ENCODE data around the gene OR5M3.

The OR5M3 gene

DNA sequence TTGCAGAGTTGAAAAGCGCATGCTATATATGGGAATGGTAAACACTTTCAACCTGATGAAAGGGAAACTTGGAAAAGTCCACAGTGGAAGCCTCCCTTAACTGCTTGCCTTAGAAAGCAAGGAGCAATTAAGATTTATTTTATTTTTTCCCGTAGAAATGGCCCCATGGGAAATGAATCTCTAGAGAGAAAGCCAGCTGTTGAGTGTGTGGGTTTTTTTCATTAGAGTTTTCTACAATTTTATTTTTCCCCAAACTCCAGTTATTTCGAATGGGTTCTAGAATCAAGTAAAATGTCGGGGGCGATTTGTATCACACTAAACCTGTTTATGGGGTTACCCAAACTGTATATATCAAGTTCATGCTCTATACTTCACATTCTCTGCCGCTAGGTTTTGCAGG is at the start of gene OR5M3:
OR5M3 (minus strand) TSS at position 101 of the 400 bp plus-strand sequence. CDS start 2,855 bp downstream, outside the sequence.
- no peak for DNase-seq (ENCODE audit: extremely low read depth, low read depth)

DNA sequence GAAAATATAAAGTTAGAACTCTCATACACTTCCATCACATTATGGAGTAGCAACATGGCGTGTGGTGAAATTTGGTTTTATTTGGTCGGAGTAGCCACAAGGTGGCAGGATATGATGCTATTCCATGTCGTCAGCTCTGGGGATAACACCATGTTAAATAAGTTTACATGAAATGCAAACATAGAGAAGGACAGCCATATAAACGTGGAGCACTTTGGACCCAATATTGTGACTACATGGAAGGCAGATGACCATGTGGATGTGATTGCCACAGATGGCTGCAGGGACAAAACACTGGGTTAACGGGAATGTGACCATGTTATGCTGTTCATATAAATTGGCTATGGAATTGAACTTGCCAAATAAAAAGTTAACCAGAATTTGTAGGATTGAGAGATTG is 48.9 kb upstream of the OR5M3 start:
- no peak for DNase-seq (ENCODE audit: extremely low read depth, low read depth)
- TF ChIP-seq, protein P1, sequence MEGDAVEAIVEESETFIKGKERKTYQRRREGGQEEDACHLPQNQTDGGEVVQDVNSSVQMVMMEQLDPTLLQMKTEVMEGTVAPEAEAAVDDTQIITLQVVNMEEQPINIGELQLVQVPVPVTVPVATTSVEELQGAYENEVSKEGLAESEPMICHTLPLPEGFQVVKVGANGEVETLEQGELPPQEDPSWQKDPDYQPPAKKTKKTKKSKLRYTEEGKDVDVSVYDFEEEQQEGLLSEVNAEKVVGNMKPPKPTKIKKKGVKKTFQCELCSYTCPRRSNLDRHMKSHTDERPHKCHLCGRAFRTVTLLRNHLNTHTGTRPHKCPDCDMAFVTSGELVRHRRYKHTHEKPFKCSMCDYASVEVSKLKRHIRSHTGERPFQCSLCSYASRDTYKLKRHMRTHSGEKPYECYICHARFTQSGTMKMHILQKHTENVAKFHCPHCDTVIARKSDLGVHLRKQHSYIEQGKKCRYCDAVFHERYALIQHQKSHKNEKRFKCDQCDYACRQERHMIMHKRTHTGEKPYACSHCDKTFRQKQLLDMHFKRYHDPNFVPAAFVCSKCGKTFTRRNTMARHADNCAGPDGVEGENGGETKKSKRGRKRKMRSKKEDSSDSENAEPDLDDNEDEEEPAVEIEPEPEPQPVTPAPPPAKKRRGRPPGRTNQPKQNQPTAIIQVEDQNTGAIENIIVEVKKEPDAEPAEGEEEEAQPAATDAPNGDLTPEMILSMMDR (IDR thresholded peaks at IDR 0.05; ENCODE audit: low read depth, low read length) = no peak

More for the DNA sequence above, at the start of gene OR5M3:
- TF ChIP-seq, protein P1 (IDR thresholded peaks at IDR 0.05; ENCODE audit: low read depth, low read length) = no peak

DNA sequence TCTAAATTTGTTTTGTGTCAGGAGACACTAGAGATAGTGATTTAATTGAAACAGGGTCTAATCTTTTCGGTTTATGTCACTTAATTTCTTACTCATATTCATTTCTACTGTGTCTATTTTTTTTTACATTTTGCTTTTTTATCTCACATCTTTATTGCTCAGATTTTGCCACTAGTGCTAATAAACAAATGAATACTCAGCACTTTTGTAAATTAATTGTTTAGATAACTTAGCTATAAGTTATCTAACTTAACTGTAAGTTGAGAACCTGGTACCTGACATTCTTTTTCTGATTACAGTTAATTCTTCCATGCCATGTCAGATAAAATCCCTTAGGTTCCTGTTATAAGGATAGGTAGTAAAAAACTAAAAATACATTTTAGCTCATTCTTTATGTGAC is 40.1 kb upstream of the OR5M3 start:
- DNase-seq (ENCODE audit: extremely low read depth, low read depth) = no peak
- TF ChIP-seq, protein P1 (IDR thresholded peaks at IDR 0.05; ENCODE audit: low read depth, low read length) = no peak

DNA sequence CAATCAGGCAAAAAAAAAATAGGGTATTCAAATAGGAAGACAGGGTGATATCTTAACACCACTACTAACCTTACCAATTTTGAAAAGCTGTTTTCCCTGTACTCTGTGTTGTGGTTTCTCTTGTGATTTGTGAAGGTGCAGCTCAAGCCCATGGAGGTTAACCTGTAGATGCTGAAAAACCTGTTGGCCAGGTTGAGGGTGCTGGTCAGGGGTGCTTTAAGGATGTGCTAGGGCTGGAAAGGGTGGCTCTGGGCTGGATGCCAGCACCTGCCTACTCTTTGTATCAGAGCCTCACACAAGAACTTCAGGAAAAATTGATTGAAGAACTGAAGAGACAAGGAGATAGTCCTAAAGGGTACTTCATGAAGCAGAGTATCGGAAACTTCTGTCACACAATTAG is 36.3 kb upstream of the OR5M3 start:
- TF ChIP-seq, protein P1 (IDR thresholded peaks at IDR 0.05; ENCODE audit: low read depth, low read length) = no peak

DNA sequence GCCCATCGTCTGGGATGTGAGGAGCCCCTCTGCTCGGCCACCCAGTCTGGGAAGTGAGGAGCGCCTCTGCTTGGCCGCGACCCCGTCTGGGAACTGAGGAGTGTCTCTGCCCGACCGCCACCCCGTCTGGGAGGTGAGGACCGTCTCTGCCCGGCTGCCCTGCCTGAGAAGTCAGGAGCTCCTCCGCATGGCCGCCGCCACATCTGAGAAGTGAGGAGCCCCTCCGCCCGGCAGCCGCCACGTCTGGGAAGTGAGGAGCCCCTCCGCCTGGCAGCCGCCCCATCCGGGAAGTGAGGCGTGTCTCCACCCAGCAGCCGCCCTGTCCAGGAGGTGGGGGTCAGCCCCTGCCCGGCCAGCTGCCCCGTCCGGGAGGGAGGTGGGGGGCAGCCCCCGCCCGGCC is 23.9 kb upstream of the OR5M3 start:
- TF ChIP-seq, protein P1 (IDR thresholded peaks at IDR 0.05; ENCODE audit: low read depth, low read length) = no peak

More for the DNA sequence above, 36.3 kb upstream of the OR5M3 start:
- DNase-seq (ENCODE audit: extremely low read depth, low read depth) = no peak

DNA sequence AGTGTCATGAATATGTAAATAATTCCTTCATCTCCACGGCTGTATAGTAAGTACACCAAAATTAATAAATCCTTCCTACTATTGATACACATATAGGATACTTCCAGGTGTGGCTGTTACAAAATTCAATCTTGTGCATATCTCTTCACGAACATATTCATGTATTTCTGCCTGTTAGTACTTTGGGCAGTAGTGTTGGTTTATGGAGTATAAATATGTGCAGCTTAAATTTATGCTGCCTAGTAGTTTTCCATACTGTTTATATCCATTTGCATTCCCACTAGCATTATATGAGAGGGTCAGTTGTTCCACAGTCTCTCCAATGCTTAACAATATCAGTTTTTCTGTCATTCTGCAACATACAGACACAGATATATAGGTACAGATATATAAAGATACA is 22.0 kb upstream of the OR5M3 start:
- DNase-seq (ENCODE audit: extremely low read depth, low read depth) = no peak
- TF ChIP-seq, protein P1 (IDR thresholded peaks at IDR 0.05; ENCODE audit: low read depth, low read length) = no peak

More for the DNA sequence above, 23.9 kb upstream of the OR5M3 start:
- no peak for DNase-seq (ENCODE audit: extremely low read depth, low read depth)

DNA sequence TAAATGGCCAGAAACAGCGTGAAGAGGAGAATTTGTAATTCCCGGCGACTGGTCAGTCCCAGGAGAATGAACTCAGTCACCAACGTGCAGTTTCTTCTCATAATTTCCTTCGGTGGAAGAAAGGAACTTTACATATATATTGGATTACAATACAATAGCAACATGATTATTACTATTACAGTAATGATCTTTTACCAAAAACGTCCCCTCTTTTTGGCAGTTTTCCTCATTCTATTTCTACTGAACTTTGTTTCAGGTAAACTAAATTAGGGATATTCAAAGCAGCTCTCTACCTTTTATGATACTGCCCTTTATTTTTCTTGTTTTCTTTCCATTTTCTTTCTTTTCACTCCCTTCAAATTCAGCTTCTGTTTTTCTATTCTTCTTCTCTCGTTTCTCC is 18.1 kb upstream of the OR5M3 start, which contains the start of gene OR5M8:
OR5M8 (minus strand) TSS at position 101 of the 400 bp plus-strand sequence; CDS start at position 101, 0 bp downstream.
- no peak for DNase-seq (ENCODE audit: extremely low read depth, low read depth)

More for the DNA sequence above, 18.1 kb upstream of the OR5M3 start, which contains the start of gene OR5M8:
- TF ChIP-seq, protein P1 (IDR thresholded peaks at IDR 0.05; ENCODE audit: low read depth, low read length) = no peak
